Adrenal gland (tissue), 5 donors: ENCODE measurements around the gene TMEM9B.

Experiments
- CTCF ChIP-seq, 6 experiments: fragments of 450-650 bp in 4 of 6; fragments of 200-600 bp in 2 of 6; sonication (generic) in 1 of 6; IDR thresholded peaks; 1 replicate in 5 of 6; 2 replicates in 1 of 6; pipeline versions ENCODE4 v1.5.1 to v1.8.0; 2016 to 2021; ENCODE audit warnings: antibody characterized with exemption in 6 of 6, mild to moderate bottlenecking in 2 of 6, moderate library complexity in 1 of 6
- POLR2A ChIP-seq, 2 donors: fragments of 450-650 bp; IDR thresholded peaks; one replicate each; pipeline ENCODE4 v1.6.1; 2017; ENCODE audit warnings: antibody characterized with exemption in 2 of 2, mild to moderate bottlenecking in 2 of 2, moderate library complexity in 1 of 2
- donor health status: DM: no; HTN: no; CAD: no.

- TF ChIP-seq POLR2A (IDR thresholded peaks at IDR 0.05) (peak; percentile 74 to 93), CTCF (IDR thresholded peaks at IDR 0.05) (peak in 1 of 6 experiments; percentile 3)
Measured at GRCh38 chr11:9003573-9004182, 39.4 kb upstream of the TMEM9B start, which contains the start of gene NRIP3.
